Stimulated activated CD8-positive, alpha-beta memory T cell treated with anti-CD3 and anti-CD28 coated beads, Interleukin-7, amount 100 ng/mL, for 48 hours (primary cell): ENCODE results near the gene CDKN2AIPNL.

Source experiments
- DNase-seq, 2 donors: peaks; one replicate each; pipeline ENCODE4 v3.0.0-alpha.2; 2020; ENCODE audit warnings: low read depth in 1 of 2; ENCODE audit errors: extremely low read depth in 1 of 2

Gene CDKN2AIPNL, protein sequence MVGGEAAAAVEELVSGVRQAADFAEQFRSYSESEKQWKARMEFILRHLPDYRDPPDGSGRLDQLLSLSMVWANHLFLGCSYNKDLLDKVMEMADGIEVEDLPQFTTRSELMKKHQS

DNA sequence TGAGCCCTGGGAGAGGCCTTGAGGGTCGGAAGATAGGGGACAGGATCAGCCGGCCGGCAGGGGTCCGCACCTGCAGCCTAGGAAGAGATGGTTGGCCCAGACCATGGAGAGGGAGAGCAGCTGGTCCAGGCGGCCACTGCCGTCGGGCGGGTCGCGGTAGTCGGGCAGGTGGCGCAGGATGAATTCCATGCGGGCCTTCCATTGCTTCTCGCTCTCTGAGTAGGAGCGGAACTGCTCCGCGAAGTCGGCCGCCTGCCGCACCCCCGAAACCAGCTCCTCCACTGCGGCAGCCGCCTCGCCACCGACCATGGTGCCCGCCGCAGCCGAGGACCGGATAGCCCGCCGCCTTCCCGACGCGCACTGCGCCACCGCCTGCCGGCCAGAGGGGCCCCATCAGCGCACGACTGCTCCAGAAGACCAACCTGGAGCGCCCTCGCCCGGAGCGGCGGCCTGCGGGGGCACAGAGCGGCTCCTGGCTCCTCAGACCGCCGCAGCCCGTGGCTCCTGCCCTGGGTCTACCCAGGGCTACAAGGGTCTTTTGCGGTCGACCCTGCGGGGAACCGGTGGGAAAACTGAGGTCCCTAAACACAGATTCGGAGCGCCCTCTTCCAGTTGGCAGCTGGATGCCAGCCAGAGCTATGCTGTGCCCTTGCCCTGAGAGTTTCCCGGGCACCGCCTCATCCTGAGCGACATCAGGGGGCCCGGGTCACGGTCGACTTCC lies at the start of gene CDKN2AIPNL:
Gene CDKN2AIPNL (minus strand): TSS at position 336 of the 721 bp plus-strand sequence. CDS start 27 bp downstream, at position 309.
- DNase-seq = peak; percentile 83

DNA sequence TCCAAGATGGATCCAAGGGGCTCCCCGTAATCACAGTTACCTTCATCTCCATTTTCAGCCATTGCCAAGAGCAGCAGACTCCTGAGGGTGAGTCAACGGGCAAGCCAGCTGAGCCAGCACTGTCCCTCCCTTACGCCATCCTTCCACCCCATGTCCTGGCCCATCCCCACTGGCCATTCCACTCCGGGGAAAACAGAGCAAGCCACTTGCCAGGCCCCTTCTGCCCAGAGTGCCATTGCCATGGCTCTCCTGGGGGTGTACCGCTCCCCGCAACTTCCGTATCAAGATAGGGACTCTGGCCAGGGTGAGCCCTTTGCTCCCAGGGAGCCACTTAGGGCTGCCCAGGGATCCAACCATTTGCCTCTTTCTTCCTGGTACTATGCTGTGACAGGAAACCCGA lies 48.9 kb upstream of the CDKN2AIPNL start:
- no peak for DNase-seq

DNA sequence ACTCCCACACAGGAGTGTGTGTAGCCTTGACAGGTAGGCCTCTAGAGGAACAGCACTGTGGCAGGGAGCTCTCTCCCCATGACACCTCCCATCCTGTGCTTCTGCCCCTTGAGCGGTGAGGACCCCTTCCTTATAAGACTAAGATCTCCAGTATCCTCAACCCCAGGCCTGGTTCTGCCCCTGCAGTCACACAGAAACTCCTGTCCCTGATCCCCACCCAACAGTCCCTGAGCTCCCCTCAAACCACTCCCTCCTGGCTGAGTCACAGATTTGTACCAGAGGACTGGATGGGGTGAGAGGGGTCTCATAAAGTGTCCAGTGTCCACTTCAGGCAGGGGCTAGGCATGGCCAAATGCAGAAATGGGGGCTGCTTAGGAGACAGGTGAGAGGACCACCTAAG lies 47.8 kb upstream of the CDKN2AIPNL start:
- no peak for DNase-seq

DNA sequence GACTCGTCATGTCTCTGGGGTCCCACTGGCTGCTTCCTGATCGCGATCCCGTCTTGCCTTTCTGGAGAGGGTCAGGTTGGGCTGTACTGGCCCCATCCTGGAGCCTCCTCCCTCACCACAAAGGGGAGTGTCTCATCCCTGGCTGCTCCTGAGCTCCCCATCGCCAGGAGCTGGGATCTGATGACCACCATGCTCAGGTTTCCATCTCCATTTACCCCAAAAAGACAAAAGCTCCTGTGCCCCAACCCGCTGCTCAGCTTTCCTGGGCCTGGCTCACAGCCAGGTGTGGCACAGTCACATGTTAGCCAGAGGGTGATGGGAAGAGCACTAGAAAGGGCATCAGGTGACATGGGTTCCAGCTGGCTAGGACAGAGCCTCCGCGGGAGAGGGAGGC lies 47.3 kb upstream of the CDKN2AIPNL start:
- DNase-seq = no peak

DNA sequence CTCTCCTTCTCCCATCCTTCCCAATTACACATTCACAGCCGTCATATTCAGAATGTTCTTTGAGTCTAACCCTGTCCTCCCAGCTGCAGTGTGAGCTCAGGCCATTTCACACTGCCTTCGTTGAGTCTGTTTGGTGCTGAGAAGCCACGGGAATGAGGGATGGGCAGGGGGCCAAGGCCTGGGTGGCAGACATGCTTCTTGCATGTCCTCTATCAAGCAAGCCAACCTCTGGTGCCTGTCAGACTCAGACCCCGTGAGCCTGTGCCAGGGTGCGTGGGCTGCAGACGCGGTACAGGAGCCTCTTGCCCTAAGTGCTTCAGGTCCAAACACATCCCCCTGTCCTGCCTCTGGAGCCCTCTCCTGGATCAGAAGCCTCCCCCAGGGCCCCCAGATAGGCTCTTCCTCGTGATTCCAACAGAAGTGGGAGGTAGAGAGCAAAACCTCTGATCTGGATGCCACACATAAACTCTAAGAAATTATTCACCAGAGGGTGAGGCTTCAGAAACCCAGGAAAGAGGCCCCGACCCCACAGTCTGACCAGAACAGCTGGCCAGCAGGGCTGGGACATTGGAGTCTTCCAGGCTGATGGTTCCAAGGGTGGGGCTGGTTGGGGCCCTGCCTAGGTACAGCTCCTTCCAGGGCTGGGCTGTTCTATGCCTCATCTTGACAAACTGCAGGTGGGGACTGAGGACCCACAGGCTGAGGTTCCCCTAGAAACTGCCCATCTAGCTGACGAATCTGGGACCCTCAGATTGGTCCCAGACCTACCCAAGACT lies 46.7 kb upstream of the CDKN2AIPNL start:
- no peak for DNase-seq

DNA sequence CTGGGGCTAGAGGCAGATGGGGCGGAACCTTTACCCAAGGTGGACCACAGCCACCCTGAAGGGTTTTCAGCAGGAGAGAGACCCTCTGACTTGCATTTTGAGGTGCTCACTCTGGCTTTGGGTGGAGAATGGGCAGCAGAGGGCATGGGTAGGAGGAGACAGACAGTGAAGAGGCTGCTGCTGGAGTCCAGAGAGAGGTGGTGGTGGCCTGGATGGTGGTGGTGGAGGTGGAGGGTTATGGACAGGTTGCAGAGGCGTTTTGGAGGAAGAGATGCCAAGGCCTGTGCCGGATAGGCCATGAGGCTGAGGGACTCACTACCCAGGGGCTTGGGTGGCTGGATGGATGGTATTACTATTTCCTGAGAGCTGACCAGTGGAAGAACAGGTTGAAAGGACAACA lies 46.1 kb upstream of the CDKN2AIPNL start:
- DNase-seq = no peak

DNA sequence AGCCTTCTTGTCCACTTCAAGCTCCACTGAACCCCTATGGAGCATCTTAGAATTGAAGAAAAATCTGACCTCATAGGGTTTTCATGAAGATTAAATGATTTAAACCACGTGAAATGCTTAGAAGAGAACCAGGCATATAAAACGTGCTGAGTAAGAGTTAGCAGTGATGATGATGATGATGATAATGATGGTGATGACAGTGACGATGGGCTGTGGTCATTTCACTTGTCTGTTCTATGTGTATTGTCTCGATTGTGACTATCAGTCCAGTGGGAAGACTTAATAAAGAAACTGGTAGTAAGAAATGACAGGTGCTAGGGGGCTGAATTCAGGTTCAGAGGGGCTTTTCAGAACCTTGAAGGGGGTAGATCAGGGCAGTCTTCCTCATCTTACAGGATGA lies 45.1 kb upstream of the CDKN2AIPNL start:
- no peak for DNase-seq

DNA sequence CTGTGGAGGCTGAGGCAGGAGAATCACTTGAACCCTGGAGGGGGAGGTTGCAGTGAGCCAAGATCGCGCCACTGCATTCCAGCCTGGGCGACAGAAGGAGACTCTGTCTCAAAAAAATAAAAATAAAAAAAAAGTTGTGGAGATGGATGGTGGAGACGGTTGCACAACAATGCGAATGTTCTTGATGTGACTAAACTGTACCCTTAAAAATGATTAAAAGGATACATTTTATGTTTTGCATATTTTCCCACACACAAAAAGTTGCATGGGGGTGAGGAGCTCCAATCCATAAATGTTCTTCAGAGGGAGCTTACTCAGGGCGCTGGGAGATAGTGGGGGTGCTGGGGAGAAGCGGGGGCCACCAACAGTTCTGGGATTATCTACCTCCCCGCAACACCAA lies 43.8 kb upstream of the CDKN2AIPNL start:
- no peak for DNase-seq

DNA sequence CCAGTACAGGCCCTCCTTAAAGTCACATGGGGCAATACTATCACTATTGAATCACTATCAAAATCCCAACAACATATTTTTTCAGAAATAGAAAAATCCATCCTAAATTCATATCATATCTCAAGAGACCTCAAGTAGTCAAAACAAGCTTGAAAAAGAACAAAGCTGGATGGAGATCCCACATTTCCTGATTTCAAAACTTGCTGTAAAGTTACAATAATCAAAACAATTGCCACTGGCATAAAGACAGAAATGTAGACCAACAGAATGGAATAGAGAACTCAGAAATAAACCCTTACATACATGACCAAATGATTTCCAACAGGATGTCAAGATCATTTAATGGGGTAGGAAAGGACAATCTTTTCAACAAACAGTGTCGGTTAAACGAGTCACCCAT lies 41.3 kb upstream of the CDKN2AIPNL start:
- DNase-seq = no peak

DNA sequence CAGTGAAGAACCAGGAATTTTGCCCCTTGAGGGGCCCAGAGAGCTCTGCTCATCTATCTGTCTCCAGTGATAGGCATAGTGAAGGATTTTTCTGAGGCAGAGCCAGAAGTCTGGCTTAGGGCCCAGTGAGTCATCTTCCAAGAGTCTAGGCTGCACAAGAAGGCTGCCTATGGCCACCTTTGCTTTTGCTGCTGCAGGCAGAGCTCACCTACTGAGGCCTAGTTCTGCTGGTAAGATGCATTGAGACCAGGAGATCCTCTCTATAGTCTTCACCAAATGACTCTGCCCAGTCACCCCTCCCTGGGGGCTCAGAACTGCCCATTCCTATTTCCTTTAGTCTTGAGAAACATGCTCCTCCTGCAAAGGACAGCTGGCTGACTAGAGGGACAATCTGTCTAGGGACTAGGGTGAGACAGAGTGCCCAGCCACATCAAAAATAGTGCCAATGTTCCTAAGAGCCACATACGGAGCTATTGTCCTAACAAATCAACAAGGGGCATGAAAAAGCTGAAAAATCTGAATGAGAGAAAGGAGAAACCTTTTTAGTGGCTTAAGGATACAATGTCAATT lies 40.3 kb upstream of the CDKN2AIPNL start:
- no peak for DNase-seq

DNA sequence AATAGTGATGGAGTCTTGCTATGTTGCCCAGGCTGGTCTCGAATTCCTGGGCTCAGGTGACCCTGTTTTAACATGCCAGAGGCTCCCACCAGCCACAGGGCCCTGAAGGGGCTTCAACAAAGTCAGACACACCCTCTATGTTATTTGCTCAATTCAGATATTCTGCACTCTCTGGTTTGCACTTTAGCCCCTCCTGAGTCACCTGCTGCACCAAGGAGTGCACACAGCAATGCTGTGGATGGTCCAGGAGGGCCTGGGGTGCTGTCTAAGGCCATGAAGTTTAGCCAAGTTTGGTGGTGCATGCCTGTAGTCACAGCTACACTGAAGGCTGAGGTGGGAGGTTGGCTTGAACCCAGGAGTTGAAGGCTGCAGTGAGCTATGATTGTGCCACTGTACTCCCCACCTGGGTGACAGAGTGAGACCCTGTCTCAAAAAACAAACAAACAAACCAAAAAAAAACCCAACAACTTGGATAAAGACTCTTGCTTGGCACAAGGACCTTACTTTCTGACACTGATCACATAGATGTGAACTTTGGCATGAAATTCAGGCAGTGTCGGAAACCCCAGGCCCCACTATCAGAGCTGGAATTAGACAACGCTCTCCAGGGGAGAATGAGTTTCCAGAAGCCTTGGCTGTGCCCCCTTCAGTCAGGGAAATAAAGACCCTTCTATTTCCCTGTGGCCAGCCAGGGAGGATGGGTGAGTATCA lies 39.7 kb upstream of the CDKN2AIPNL start:
- DNase-seq = no peak

DNA sequence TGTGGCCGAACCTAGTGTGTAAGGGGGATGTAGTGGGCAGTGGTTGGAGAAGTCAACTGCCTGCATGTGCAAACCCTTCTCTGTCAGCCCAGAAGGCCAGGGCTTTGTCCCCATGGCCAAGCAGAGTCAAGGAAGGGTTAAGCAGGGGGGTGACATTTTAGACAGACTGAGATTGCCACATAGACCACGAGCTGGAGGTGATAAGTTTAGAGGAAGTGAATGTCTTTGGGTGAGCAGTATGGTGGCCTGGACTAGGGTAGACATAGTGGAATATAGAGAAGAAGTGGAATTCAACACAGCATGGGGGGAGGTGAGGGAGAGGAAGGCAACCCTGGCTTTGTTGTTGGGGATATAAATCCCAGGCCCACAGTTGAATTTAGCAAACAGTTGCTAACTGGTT lies 38.7 kb upstream of the CDKN2AIPNL start:
- DNase-seq = no peak

DNA sequence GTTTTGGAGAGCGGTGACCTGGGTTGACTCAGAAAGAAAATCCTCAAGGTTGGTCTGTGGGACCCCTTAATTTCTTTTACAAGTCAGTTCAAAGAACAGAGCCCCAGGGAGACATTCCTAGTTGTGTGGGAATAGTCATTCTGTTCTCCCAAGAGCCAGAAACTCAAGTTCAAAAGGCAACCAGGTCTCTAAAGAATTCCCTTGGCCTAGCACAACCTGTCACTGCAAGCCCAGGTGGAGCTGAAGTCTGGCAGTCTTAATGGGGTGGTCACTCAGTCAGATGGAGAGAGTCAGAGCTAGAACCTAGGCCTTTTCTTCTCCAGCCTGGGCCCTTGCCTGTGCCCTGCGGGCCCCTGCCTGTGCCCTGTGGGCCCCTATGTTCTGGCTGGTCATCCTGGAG lies 37.5 kb upstream of the CDKN2AIPNL start:
- DNase-seq = no peak

DNA sequence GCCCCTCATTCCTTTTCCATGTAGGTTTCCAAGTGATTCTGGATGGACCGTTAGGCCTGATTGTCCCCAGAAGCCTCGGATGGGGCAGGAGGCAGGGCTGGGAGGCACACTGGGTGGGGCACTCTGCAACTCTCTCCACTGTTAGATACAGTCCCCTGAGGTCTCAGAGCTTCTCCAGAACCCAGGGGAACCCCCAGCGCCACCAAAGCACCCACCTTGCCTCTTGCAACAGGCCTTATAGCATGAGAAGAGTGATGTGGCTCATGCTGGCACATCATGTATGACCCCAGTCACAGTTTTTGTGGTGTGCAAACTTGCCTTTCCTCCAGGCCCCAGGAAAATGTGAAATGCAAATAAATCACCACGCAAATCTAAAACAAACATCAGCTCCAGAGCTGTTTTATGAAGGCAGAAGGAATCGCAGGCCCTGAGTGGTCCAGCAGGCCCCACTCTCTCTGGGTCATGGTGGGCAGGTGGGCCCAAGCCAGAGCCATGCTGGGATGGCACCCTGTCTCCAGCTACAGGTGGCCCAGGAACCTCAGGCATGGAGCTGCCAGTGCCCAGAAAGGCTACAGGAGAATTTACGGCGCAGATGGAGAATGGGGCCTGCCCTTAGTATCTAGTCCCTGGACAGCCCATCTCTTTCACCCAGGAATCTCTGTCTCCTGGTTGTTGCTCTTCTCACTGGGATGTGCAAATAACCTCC lies 36.3 kb upstream of the CDKN2AIPNL start:
- DNase-seq = no peak

DNA sequence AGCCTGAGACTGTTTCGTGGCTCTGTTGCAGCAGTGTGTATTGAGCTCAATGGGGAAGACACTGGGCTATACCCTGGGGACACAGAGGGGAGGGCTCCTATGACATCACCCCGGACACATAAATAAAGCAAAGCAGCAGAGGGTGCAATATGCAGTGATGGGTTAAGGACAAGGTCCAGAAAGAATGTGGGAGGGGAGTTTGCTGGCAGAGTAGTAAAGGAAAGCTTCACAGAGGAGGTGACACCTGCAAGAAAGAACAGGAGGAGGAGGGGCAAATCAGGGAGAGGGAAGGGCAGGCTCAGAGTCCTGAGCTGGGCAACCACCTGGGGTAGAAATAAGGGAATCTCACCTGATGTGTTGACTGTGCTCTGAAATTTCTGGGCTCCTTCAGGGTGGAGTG lies 35.3 kb upstream of the CDKN2AIPNL start:
- no peak for DNase-seq

DNA sequence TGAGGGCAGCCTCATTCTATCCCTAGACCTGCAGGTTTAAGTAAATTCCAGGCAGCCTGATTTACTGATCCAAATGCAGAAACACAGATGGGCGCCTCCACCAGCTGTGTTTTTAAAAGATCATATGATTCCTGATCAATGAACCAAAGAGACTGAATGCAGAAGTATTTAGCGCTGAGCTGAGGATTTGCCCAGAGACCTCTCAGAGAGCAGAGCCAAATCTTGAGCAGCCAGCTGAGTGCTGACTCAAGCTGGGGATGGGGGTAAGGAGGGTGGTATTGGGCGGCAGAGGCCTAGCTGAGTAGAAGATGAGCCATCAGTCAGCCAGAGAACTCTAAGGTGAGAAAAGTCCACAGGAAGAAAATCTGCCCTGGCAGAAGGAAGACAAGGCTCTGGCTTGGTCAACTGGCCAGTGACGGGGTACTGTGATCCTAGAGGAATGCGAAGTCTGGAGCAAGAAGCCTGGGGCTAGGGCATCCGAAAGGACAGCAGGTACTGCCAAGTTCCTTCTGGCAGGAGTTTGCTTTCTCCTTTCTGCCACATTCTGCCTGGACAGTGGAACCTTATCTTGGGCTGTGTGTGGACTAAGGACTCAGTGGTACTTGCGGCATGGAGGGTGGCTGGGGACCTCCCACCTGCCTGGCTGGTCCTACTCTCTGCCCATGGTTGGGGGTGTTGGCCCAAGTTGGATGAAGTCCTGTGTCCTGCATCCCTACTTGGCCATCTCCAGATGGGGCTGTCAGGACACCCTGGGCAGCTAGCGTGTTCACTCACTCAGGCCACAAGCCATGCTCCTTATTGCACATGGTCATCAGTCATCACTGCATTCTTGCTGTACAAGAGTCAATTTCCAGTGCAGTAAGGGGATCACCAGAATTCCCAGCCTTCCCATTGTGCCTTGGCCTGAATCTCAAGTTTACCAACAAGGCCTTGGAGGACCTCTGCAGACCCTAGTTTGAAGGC lies 34.5 kb upstream of the CDKN2AIPNL start:
- DNase-seq = no peak

DNA sequence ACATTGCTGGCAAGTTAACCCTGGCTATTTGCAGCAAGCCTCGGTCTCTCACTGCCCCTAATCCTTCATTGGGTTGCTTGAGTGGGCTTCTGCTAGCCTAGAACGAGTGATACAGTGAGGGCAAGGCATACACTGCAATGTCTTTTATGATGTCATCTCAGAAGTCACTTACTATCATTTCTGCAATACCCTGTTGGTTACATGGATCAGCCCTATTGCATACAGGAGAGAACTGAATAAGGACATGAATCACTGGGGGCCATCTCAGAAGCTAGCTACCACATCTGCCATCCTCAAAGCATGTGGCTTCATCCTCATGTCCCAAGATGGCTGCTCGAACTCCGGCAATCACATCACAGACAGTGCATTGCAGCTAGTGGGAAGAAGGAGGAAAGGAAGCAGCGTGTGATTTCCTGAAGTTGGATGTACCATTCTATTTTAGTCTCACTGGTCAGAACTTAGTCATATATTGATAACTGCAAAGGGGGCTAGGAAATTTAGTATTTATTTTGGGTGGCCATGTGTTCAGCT lies 33.3 kb upstream of the CDKN2AIPNL start:
- DNase-seq = no peak

DNA sequence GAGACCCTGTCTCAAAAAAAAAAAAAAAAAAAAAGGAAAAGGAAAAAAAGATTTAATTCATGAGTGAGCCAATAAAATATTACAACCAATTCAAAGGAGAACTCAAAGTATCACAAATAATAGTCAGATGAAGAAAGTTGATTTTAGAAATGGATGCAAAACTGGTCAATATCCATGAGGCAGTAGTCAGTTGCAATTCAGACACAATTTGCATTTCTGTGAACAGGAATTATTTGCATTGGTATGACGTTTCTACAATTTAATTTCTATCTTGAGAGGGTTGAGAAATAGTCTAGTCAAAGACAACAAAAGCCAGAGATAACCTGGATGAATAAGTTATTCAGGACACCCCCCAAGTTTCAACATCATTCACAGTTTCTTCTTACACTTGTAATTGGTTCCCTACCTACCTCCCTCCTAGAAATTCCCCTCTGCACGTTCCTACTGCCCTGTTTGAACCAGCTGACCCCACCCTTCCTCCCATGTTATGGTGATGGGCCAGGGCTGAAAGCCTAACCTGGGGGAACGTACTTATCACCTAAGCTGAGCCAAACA lies 28.6 kb upstream of the CDKN2AIPNL start:
- DNase-seq = no peak

DNA sequence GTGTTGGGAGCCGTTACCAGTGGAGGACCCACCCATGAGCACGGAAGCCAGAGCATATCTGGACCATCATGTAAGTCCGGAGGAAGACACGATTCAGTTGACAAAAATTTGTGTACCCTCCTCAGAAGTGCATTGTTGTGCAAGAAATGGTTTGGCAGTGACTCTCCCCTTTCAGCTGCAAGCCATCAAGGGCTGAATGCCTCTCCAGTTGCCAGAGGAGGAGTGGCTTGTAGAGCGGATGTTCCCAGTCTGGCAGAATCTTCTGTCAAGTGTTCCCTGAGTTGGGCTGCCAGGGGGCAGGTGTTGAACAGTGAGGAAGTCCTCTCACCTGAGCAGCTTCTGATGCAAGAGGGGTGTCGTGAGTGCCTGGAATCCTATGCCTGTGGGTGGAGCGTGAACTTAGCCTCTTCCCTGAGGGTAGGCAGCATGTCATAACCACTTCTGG lies 27.6 kb upstream of the CDKN2AIPNL start:
- DNase-seq = no peak
